ENCODE measurements around the gene FHDC1.

FHDC1 gene

GRCh38 chr4:152917543-152918395 is 18.4 kb upstream of the FHDC1 start:
- peaks cover 24% of the 10 kb centered on the region for H3K9me3 ChIP-seq (ENCODE audit: severe bottlenecking)
- no peak overlapping the region for H3K4me3 ChIP-seq (ENCODE audit: low read depth, low read length)
- H3K27ac ChIP-seq, result no peak overlapping the region
- H3K27me3 ChIP-seq (ENCODE audit: insufficient read depth, low read depth, severe bottlenecking), result no peaks in the 10 kb centered on the region
- TF ChIP-seq CTCF (IDR thresholded peaks at IDR 0.05; ENCODE audit: low read depth, low read length), result no peak
- H3K36me3 ChIP-seq, result peaks cover 7% of the 10 kb centered on the region
- no peak for DNase-seq

- no peaks in the 10 kb centered on the region for H3K27me3 ChIP-seq (ENCODE audit: insufficient read depth, low read depth, severe bottlenecking)
- TF ChIP-seq CTCF (IDR thresholded peaks at IDR 0.05; ENCODE audit: low read depth, low read length), result no peak
- peaks cover 24% of the 10 kb centered on the region for H3K9me3 ChIP-seq (ENCODE audit: severe bottlenecking)
- H3K4me3 ChIP-seq (ENCODE audit: low read depth, low read length), result no peak overlapping the region
- H3K27ac ChIP-seq, result no peak overlapping the region
- H3K36me3 ChIP-seq, result peaks cover 7% of the 10 kb centered on the region
- no peak for DNase-seq
Measured at GRCh38 chr4:152919826-152920225, 16.3 kb upstream of the FHDC1 start.

- H3K9me3 ChIP-seq (ENCODE audit: severe bottlenecking), result peaks cover 24% of the 10 kb centered on the region
- no peak for DNase-seq
- H3K27me3 ChIP-seq (ENCODE audit: insufficient read depth, low read depth, severe bottlenecking), result no peaks in the 10 kb centered on the region
- no peak for TF ChIP-seq CTCF (IDR thresholded peaks at IDR 0.05; ENCODE audit: low read depth, low read length)
- H3K36me3 ChIP-seq, result peaks cover 7% of the 10 kb centered on the region
- H3K27ac ChIP-seq, result no peak overlapping the region
- no peak overlapping the region for H3K4me3 ChIP-seq (ENCODE audit: low read depth, low read length)
Measured at GRCh38 chr4:152920768-152921167, 15.4 kb upstream of the FHDC1 start.

- peaks cover 7% of the 10 kb centered on the region for H3K36me3 ChIP-seq
- no peak for TF ChIP-seq CTCF (IDR thresholded peaks at IDR 0.05; ENCODE audit: low read depth, low read length)
- no peak for DNase-seq
- H3K27me3 ChIP-seq (ENCODE audit: insufficient read depth, low read depth, severe bottlenecking), result no peaks in the 10 kb centered on the region
- no peak overlapping the region for H3K27ac ChIP-seq
- peaks cover 24% of the 10 kb centered on the region for H3K9me3 ChIP-seq (ENCODE audit: severe bottlenecking)
- H3K4me3 ChIP-seq (ENCODE audit: low read depth, low read length), result no peak overlapping the region
Measured at GRCh38 chr4:152921284-152921683, 14.8 kb upstream of the FHDC1 start.

GRCh38 chr4:152925851-152926250 is 10.3 kb upstream of the FHDC1 start:
- H3K27me3 ChIP-seq (ENCODE audit: insufficient read depth, low read depth, severe bottlenecking), result no peaks in the 10 kb centered on the region
- no peaks in the 10 kb centered on the region for H3K36me3 ChIP-seq
- H3K9me3 ChIP-seq (ENCODE audit: severe bottlenecking), result peaks cover 7% of the 10 kb centered on the region
- no peak for TF ChIP-seq CTCF (IDR thresholded peaks at IDR 0.05; ENCODE audit: low read depth, low read length)
- no peak overlapping the region for H3K27ac ChIP-seq
- H3K4me3 ChIP-seq (ENCODE audit: low read depth, low read length), result no peak overlapping the region
- DNase-seq, result no peak

- no peaks in the 10 kb centered on the region for H3K27me3 ChIP-seq (ENCODE audit: insufficient read depth, low read depth, severe bottlenecking)
- H3K4me3 ChIP-seq (ENCODE audit: low read depth, low read length), result no peak overlapping the region
- no peak for DNase-seq
- TF ChIP-seq CTCF (IDR thresholded peaks at IDR 0.05; ENCODE audit: low read depth, low read length), result no peak
- no peaks in the 10 kb centered on the region for H3K36me3 ChIP-seq
- H3K9me3 ChIP-seq (ENCODE audit: severe bottlenecking), result peaks cover 2% of the 10 kb centered on the region
- no peak overlapping the region for H3K27ac ChIP-seq
Measured at GRCh38 chr4:152926959-152927358, 9.2 kb upstream of the FHDC1 start.

All from WERI-Rb-1 (cell line).